Dendritic cell treated with granulocyte-macrophage colony-stimulating factor and Interleukin-4, amounts not matched to agents 40 ng/mL and 50 ng/mL, for 4 days (primary cell): ENCODE measurements around the gene TMEM204.

ENCODE experiments used
- H3K27ac Mint-ChIP-seq: one replicate; pipeline ENCODE4 v1.8.0; 2022; ENCODE audit warnings: mild to moderate bottlenecking, mixed read lengths
- H3K27me3 Mint-ChIP-seq: one replicate; pipeline ENCODE4 v1.8.0; 2022; ENCODE audit warnings: mild to moderate bottlenecking, mixed read lengths
- H3K36me3 Mint-ChIP-seq: one replicate; pipeline ENCODE4 v1.8.0; 2022; ENCODE audit warnings: low read depth, mixed read lengths
- H3K4me1 Mint-ChIP-seq: one replicate; pipeline ENCODE4 v1.8.0; 2022; ENCODE audit warnings: low read depth, mixed read lengths
- H3K4me3 Mint-ChIP-seq: one replicate; pipeline ENCODE4 v1.8.0; 2022; ENCODE audit warnings: mild to moderate bottlenecking, moderate library complexity, mixed read lengths
- H3K9me3 Mint-ChIP-seq: one replicate; pipeline ENCODE4 v1.8.0; 2022; ENCODE audit warnings: mixed read lengths
- intact Hi-C: fragments of 100-400 bp; cut with micrococcal nuclease; formaldehyde crosslinking; loops from one replicate; pipeline ENCODE4 v1.15.0; 2022

Gene TMEM204

DNA sequence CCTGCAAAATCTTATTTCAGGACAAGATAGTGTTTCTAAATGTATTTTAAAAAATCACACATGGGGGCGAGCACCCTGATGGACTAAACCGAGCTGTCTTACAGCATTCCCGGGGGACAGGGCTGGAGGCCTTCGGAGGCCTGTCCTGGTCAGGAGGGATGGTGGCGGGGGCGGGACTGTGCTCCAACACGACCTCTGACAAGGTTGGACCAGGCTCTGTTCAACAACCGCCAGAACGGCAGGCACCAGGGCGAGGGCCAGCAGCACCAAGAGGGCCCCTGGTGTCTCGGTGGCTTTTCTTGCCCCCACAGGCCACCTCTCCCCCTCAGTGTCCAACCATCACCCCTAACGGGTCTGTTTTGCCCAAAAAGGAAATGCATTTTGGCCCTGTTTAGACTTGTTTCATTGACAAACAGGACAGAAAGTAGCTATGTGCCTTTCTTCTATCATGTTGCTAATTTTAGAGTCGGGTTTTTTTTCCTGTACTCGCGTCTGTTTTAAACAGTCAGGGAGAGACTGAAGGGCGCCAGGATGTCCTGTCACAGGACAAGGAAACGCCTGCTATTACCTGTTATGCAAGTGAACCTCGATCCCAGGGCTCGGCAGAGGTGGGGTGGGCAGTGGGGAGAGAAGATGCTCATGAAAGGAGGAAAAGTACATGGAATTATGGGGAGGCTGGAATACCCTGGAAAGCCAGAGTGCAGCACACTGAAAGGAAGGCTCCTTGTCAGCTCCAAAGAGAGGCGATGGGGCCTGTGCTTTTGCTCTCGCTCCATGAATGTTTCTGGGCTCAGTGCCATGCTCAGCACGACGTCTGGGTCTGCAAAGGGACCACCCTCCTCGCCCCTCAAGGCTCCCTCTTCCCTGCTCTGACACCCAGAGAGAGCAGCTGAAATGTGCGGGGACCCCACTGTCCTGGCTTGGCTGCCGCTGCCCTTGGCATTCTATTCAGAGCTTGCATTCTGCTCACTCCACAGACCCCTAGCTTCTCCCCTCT lies 11.9 kb downstream of the TMEM204 start:
- H3K4me3 Mint-ChIP-seq: no peak overlapping the region
- intact Hi-C loops: no loop called here
- H3K4me1 Mint-ChIP-seq: peaks cover 35% of the 10 kb centered on the region
- H3K36me3 Mint-ChIP-seq: no peaks in the 10 kb centered on the region
- H3K27me3 Mint-ChIP-seq: peaks cover 2% of the 10 kb centered on the region
- no peaks in the 10 kb centered on the region for H3K9me3 Mint-ChIP-seq
- H3K27ac Mint-ChIP-seq: peak overlapping the region; percentile 87

DNA sequence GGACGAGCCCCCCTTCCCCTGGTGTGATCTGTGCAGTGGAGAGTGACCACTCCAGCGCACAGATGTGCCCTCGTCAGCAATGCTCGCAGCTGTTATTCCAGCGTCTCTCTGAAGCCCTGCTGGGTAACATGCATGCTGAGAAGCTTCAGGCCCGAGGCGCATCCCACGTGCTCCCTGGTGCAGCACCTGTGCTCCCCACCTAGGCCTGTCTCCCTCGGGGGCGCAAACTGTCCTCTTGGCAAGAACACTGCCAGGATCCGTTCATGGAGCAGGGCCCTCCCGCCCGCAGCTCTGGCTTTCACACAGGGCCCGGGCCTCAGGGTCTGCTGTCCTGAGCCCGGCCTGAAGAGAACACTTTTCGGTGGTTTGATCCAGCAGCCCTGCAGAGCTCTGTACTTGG lies 13.0 kb downstream of the TMEM204 start:
- H3K27ac Mint-ChIP-seq: no peak overlapping the region
- H3K36me3 Mint-ChIP-seq: no peaks in the 10 kb centered on the region
- H3K9me3 Mint-ChIP-seq: no peaks in the 10 kb centered on the region
- intact Hi-C loops: no loop called here
- no peak overlapping the region for H3K4me3 Mint-ChIP-seq
- no peaks in the 10 kb centered on the region for H3K27me3 Mint-ChIP-seq
- peaks cover 35% of the 10 kb centered on the region for H3K4me1 Mint-ChIP-seq

DNA sequence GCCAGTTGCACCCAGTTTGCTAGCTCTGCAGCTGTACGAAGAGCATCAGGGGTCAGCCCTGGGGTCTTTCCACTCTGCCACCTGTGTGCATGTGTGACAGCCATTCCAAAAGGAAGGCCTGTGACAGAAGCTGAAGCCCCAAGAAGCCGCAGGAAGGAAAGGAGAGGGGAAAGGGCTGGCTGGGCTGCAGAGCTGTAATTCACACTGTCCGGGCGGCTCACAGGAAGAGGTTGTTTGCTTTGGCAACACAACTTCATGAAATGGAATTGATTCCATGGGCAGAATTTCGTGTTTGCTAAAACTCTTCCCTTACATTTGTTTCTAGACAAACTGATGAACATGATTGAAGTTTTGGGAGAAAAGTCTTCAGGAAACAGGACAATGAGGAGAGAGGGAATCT lies 14.8 kb downstream of the TMEM204 start:
- H3K4me1 Mint-ChIP-seq: peaks cover 19% of the 10 kb centered on the region
- H3K4me3 Mint-ChIP-seq: no peak overlapping the region
- no peaks in the 10 kb centered on the region for H3K27me3 Mint-ChIP-seq
- H3K9me3 Mint-ChIP-seq: no peaks in the 10 kb centered on the region
- H3K27ac Mint-ChIP-seq: no peak overlapping the region
- H3K36me3 Mint-ChIP-seq: no peaks in the 10 kb centered on the region
- intact Hi-C loops: no loop called here

DNA sequence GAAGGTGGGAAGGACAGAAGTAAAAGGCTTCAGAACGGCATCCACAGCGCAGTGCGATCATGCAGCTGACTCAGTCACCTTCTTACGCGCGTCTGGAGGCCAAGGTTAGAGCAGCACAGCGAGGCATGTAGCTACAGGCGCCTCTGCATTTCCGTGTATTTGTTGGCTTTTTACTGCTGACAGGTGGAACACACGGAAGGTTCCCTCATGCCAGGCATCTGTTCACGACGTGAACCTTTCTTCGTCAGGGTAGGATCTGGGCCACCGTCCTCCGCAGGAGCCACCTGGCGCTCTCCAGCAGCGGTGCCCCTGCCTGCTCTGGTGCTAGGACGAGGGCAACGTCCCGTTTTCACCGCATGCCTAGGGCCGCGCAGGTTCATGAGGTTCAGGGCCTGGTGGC lies 15.3 kb downstream of the TMEM204 start:
- Mint-ChIP-seq H3K27me3 (no peaks in the 10 kb centered on the region), H3K36me3 (no peaks in the 10 kb centered on the region), H3K9me3 (no peaks in the 10 kb centered on the region), H3K27ac (no peak overlapping the region), H3K4me1 (peaks cover 14% of the 10 kb centered on the region), H3K4me3 (no peak overlapping the region)
- intact Hi-C loops: no loop called here

DNA sequence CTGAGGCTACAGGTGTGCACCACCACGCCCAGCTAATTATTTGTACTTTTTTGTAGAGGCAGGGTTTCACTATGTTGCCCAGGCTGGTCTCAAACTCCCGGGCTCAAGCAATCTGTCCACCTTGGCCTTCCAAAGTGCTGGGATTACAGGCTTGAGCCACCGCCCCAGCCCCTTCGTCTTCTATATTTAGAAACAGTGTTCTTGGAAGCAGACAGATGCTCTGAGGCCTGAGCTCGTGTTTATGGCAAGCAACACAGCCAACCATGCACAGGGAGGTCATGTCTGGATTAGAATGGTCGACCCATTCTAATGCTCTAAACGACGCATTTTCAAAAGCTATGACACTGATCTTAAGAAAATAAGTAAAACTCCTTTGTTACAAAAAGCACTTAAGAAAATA lies 16.6 kb downstream of the TMEM204 start:
- Mint-ChIP-seq H3K4me3 (no peak overlapping the region), H3K9me3 (no peaks in the 10 kb centered on the region), H3K27ac (no peak overlapping the region), H3K4me1 (peaks cover 10% of the 10 kb centered on the region), H3K36me3 (no peaks in the 10 kb centered on the region), H3K27me3 (no peaks in the 10 kb centered on the region)
- intact Hi-C loops: no loop called here

DNA sequence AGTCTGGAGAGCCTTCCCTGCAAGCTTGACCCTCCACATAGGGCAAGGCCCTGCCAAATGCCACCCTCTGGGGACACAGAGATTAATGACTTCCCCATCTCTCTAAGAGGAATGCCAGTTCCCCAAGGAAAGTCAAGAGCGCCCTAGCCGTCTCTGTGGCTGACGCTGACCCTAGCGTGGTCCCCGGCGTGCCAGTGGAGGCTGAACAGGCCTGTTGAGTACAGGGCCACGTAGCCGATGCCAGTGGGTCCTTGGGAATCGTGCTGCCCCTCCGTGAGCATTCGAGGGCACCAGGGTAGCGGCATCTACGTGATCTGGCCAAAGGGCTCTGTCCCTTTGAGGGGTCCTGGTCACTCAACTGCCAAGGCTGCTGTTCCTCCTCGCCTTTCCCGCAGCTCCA lies 17.2 kb downstream of the TMEM204 start:
- Mint-ChIP-seq H3K27me3 (no peaks in the 10 kb centered on the region), H3K9me3 (no peaks in the 10 kb centered on the region), H3K4me1 (peaks cover 4% of the 10 kb centered on the region), H3K27ac (no peak overlapping the region), H3K4me3 (no peak overlapping the region), H3K36me3 (no peaks in the 10 kb centered on the region)
- intact Hi-C loops: no loop called here

DNA sequence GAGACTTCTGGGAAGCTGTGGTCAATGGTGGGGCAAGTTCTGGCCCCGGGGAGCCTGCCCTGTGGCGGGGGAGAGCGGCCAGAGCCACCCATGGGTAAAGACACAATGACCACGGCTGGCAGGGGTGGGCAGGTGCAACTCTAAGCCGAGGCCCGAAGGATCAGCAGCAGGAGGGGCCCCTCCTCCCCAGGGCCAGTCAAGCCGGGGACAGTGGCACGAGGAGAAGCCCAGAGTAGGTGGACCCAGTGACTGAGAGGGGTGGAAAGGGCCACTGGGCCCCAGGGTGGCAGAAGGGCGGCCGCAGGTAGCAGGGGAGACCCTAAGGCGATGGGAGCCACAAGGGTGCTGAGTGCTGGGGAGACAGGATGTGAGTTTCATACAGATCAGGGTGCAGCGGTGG lies 17.7 kb downstream of the TMEM204 start:
- no peak overlapping the region for H3K27ac Mint-ChIP-seq
- H3K27me3 Mint-ChIP-seq: no peaks in the 10 kb centered on the region
- no peaks in the 10 kb centered on the region for H3K9me3 Mint-ChIP-seq
- no peaks in the 10 kb centered on the region for H3K36me3 Mint-ChIP-seq
- H3K4me3 Mint-ChIP-seq: no peak overlapping the region
- no peaks in the 10 kb centered on the region for H3K4me1 Mint-ChIP-seq
- intact Hi-C loops: no loop called here

DNA sequence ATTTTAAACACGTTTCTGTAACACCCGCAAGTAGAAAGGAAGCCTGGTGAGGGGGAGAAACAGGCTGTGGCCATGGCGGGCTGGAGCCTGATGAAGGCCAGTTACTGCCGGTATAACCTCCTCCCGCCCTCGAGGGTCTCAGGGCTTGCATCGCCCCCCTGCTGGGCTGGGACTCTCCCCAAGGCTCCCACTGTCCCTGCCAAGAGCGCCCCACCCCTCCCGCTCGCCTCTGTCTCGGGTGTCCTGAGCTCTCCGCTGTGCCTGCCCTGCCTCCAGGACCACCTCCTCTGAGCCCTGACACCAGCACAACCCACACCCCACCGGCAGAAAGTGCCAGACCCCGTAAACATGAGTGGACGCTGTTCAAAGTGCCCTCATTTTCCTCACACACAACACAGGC lies 18.7 kb downstream of the TMEM204 start:
- Mint-ChIP-seq H3K9me3 (no peaks in the 10 kb centered on the region), H3K4me1 (no peaks in the 10 kb centered on the region), H3K27ac (no peak overlapping the region), H3K27me3 (no peaks in the 10 kb centered on the region), H3K36me3 (no peaks in the 10 kb centered on the region), H3K4me3 (no peak overlapping the region)
- intact Hi-C loops: no loop called here

DNA sequence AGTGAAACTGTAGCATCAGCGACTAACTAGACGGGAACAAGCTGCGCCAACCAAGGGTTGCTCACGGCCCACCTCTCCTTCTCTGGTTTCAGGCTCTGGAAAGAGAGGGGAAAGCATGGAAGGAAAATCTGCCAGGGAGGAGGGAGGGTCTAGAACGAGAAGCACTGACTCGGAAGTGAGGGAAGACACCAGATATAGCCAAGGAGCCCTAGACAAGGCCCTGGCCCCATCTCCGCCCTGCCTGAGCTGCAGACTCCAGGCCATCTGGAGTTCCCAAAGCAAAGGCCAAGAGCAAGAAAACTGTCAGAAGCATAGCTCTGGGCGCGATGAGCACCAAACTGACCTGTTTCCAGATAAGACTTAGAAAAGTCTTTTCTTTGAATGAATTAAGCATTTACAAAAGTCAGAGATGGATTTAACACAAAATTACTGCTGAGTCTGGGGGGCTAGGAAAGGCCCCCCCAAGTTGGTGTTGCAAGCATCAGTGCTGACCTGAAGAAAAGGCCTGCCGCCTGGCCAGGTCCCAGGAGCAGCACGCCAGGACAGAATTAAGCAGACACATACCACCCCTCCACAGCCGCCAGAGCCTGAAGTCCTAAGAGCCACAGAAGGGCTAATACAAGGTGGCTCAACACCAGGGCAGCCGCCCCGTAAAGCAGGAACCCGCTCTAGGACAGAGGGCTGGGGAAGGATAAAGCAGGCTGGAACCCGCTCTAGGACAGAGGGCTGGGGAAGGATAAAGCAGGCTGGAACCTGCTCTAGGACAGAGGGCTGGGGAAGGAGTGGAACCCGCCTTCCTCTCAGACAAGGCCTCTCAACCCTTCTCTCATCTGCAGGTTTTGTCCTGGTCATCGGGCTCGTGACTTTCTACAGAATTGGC lies 20.7 kb downstream of the TMEM204 start:
- no peaks in the 10 kb centered on the region for H3K9me3 Mint-ChIP-seq
- peaks cover 6% of the 10 kb centered on the region for H3K36me3 Mint-ChIP-seq
- H3K4me3 Mint-ChIP-seq: no peak overlapping the region
- no peak overlapping the region for H3K27ac Mint-ChIP-seq
- intact Hi-C loops: no loop called here
- no peaks in the 10 kb centered on the region for H3K27me3 Mint-ChIP-seq
- no peaks in the 10 kb centered on the region for H3K4me1 Mint-ChIP-seq

DNA sequence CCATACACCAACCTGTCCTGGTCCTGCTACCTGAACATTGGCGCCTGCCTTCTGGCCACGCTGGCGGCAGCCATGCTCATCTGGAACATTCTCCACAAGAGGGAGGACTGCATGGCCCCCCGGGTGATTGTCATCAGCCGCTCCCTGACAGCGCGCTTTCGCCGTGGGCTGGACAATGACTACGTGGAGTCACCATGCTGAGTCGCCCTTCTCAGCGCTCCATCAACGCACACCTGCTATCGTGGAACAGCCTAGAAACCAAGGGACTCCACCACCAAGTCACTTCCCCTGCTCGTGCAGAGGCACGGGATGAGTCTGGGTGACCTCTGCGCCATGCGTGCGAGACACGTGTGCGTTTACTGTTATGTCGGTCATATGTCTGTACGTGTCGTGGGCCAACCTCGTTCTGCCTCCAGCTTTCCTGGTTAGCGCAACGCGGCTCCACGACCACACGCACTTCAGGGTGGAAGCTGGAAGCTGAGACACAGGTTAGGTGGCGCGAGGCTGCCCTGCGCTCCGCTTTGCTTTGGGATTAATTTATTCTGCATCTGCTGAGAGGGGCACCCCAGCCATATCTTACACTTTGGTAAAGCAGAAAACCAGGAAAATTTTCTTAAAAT lies 21.5 kb downstream of the TMEM204 start:
- H3K36me3 Mint-ChIP-seq: peaks cover 6% of the 10 kb centered on the region
- H3K27ac Mint-ChIP-seq: no peak overlapping the region
- H3K4me1 Mint-ChIP-seq: no peaks in the 10 kb centered on the region
- H3K4me3 Mint-ChIP-seq: no peak overlapping the region
- no peaks in the 10 kb centered on the region for H3K27me3 Mint-ChIP-seq
- intact Hi-C loops: no loop called here
- H3K9me3 Mint-ChIP-seq: no peaks in the 10 kb centered on the region

DNA sequence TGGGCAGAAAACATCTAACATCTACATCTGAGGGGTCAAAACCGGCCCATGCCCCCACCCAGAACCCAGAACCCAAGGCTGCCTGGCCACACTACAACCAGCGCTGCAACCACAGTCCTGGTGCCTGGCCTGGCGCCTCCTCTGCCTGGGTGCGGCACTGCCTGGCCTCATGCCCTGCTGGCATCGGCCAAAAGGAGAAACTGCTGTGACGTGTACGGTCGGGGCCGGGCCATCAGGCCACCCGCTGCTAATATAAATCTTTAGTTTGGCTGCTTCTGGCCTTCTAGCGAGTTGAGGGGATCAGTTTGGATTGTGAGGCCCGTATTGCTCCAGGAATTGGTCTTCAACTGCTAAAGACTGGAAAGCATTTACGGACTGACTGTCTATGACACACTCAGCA lies 22.8 kb downstream of the TMEM204 start:
- H3K4me1 Mint-ChIP-seq: no peaks in the 10 kb centered on the region
- intact Hi-C loops: no loop called here
- H3K27ac Mint-ChIP-seq: no peak overlapping the region

DNA sequence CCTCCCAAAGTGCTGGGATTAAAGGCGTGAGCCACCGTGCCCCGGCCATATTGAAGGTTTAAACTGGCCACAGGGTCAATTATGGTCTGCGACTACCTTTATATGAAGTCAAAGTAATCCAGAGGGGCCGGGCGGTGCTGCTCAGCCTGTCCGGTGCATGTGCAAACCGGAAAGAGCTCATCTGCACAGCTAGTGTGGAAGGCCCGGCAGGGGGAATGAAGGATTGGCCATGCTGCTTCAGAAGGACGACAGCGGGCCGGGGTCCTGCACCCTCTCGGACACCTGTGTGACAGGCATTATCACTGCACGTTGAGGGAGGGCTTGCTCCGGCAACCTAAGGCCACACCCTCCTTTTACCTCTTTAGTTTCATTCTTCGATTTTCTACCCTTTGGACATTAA lies 23.6 kb downstream of the TMEM204 start:
- Mint-ChIP-seq H3K27me3 (no peaks in the 10 kb centered on the region), H3K36me3 (peaks cover 21% of the 10 kb centered on the region), H3K4me3 (no peak overlapping the region), H3K27ac (no peak overlapping the region), H3K4me1 (no peaks in the 10 kb centered on the region), H3K9me3 (no peaks in the 10 kb centered on the region)
- intact Hi-C loops: no loop called here

More for the DNA sequence above, 22.8 kb downstream of the TMEM204 start:
- Mint-ChIP-seq H3K4me3 (no peak overlapping the region), H3K27me3 (no peaks in the 10 kb centered on the region), H3K9me3 (no peaks in the 10 kb centered on the region), H3K36me3 (peaks cover 14% of the 10 kb centered on the region)

DNA sequence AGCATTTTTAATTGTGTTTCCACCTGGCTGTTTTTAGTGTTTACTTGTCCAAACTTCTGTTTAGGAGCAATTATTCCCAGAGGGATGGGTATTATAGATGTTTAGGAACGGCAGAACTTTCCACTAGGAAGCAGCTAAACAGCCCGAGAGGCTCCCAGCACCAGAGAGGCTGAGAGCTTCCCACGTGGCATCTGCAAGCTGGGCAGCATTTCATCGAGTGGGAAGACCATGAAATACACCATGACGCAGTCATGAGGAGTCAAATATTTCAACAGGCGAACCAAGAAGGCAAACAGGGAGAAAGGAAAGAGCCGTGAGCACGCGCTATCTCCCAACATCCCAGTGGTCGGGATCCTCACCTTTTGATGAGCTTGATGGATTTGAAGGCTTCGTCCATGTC lies 24.1 kb downstream of the TMEM204 start:
- H3K27ac Mint-ChIP-seq: no peak overlapping the region
- no peaks in the 10 kb centered on the region for H3K9me3 Mint-ChIP-seq
- peaks cover 21% of the 10 kb centered on the region for H3K36me3 Mint-ChIP-seq
- no peaks in the 10 kb centered on the region for H3K4me1 Mint-ChIP-seq
- intact Hi-C loops: no loop called here
- no peaks in the 10 kb centered on the region for H3K27me3 Mint-ChIP-seq
- H3K4me3 Mint-ChIP-seq: no peak overlapping the region

DNA sequence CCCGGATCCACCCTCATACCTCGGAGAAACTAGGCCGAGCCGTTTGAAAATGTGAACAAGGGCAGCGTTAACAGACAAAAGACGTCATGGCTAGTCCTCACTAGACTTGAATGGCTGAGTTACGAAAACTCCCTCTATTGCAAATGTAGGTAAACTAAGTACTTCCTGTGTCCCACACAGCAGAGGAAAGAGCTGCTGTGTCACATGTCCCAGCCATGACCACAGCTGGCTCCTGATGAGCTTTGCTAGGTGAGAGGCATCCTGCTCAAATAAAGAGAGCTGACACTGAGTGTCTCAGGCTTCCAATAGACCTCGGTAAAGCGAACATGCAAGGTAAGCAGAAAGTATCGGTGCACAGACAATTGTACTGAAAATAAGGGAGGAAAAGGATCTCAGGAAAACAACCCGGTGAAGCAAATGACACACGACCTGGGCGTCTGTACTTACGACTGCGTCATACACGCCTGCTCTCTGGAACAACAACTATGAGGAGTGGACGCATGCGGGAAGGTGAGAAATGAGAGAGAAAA lies 26.0 kb downstream of the TMEM204 start:
- peaks cover 21% of the 10 kb centered on the region for H3K36me3 Mint-ChIP-seq
- H3K27ac Mint-ChIP-seq: no peak overlapping the region
- no peaks in the 10 kb centered on the region for H3K27me3 Mint-ChIP-seq
- no peak overlapping the region for H3K4me3 Mint-ChIP-seq
- H3K4me1 Mint-ChIP-seq: no peaks in the 10 kb centered on the region
- no peaks in the 10 kb centered on the region for H3K9me3 Mint-ChIP-seq
- intact Hi-C loops: no loop called here
